Caco-2 (cell line): ENCODE measurements around the gene CRHR1. TPM values are rescaled to one million over a fixed set of nuclear protein-coding genes. Genes with fewer than 3 reads are reported as not detected.
"Not testable (repeated sequence)": the region's sequence is repeated elsewhere in the genome, so short reads cannot be mapped to it uniquely, and the experiment has no call there.

ENCODE experiments used
- BruUV-seq: library from RNA; stranded (reverse); fragments of 400-500 nt; replicated peaks from 2 replicates; lab custom pipeline; 2021; lab: Mats Ljungman, UMichigan
- CTCF ChIA-PET: fragments of 300-600 bp; sonication (Branson Sonifier 250); formaldehyde crosslinking; loops from one replicate; lab custom pipeline; 2022; ENCODE audit warnings: antibody characterized with exemption; lab: Charles Lee
- POLR2A ChIA-PET: fragments of 300-600 bp; sonication (Branson Sonifier 250); formaldehyde crosslinking; loops from one replicate; lab custom pipeline; 2022; ENCODE audit warnings: antibody characterized with exemption; lab: Charles Lee
- DNase-seq, 2 experiments: peaks; one replicate each; pipeline versions ENCODE4 v3.0.0 to v3.0.0-alpha.2; 2020 to 2022
- H3K27me3 ChIP-seq: replicated peaks from 2 replicates; pipeline ENCODE4 v1.6.0; 2011; ENCODE audit warnings: low read length; ENCODE audit not compliant: control insufficient read depth, insufficient read depth
- H3K36me3 ChIP-seq: 2 replicates; pipeline ENCODE4 v1.5.1; 2011; ENCODE audit warnings: low read length; ENCODE audit not compliant: control insufficient read depth, insufficient read depth
- H3K4me1 ChIP-seq: fragments of 250-450 bp; sonication (Bioruptor Pico); 2 replicates; pipeline ENCODE4 v1.5.1; 2020; ENCODE audit warnings: mild to moderate bottlenecking
- H3K4me3 ChIP-seq: 2 replicates; pipeline ENCODE4 v1.5.1; 2011; ENCODE audit warnings: low read depth, mild to moderate bottlenecking, control low read depth, low read length
- H3K9me3 ChIP-seq: fragments of 250-450 bp; sonication (Bioruptor Pico); 2 replicates; pipeline ENCODE4 v1.5.1; 2020; ENCODE audit warnings: mild to moderate bottlenecking, moderate library complexity
- H3K27ac Mint-ChIP-seq: one replicate; pipeline ENCODE4 v1.8.0; 2022; ENCODE audit warnings: mixed read lengths; ENCODE audit not compliant: unreplicated experiment
- H3K27me3 Mint-ChIP-seq: one replicate; pipeline ENCODE4 v1.8.0; 2022; ENCODE audit warnings: mixed read lengths; ENCODE audit not compliant: insufficient read depth, unreplicated experiment
- H3K36me3 Mint-ChIP-seq: one replicate; pipeline ENCODE4 v1.8.0; 2022; ENCODE audit warnings: mild to moderate bottlenecking, mixed read lengths; ENCODE audit not compliant: insufficient read depth, unreplicated experiment
- H3K4me1 Mint-ChIP-seq: one replicate; pipeline ENCODE4 v1.8.0; 2022; ENCODE audit warnings: low read depth, mixed read lengths; ENCODE audit not compliant: unreplicated experiment
- H3K4me3 Mint-ChIP-seq: one replicate; pipeline ENCODE4 v1.8.0; 2022; ENCODE audit warnings: mild to moderate bottlenecking, moderate library complexity, mixed read lengths; ENCODE audit not compliant: unreplicated experiment
- H3K9me3 Mint-ChIP-seq: one replicate; pipeline ENCODE4 v1.8.0; 2022; ENCODE audit warnings: mixed read lengths; ENCODE audit not compliant: unreplicated experiment
- CTCF ChIP-seq, 2 experiments: fragments of 200-600 bp in 1 of 2; IDR thresholded peaks; 1 replicate in 1 of 2; 2 replicates in 1 of 2; pipeline versions ENCODE4 v1.5.1 to v1.8.0; 2011 to 2022; ENCODE audit warnings: antibody characterized with exemption in 1 of 2, control low read depth in 1 of 2, inconsistent platforms in 1 of 2, low read depth in 1 of 2, low read length in 1 of 2, mild to moderate bottlenecking in 1 of 2, moderate library complexity in 1 of 2; ENCODE audit not compliant: insufficient read depth in 1 of 2, severe bottlenecking in 1 of 2, unreplicated experiment in 1 of 2
- intact Hi-C: fragments of 100-400 bp; cut with micrococcal nuclease; formaldehyde crosslinking; loops from one replicate; pipeline ENCODE4 v1.10.0; 2022; ENCODE audit not compliant: unreplicated experiment
- total RNA-seq: library from RNA; stranded (reverse); gene quantifications from 2 replicates; pipeline ENCODE4 v1.2.3, GENCODE V29; 2022

Gene CRHR1
- total RNA-seq, 1 experiment from 2014 or later, result not detected

GRCh38 chr17:45743626-45744326, 40.3 kb upstream of the CRHR1 start:
- Mint-ChIP-seq H3K4me1 (no peaks in the 10 kb centered on the region), H3K36me3 (no peaks in the 10 kb centered on the region), H3K27me3 (peaks cover 13% of the 10 kb centered on the region), H3K27ac (no peak overlapping the region), H3K4me3 (no peak overlapping the region), H3K9me3 (no peaks in the 10 kb centered on the region)
- Histone ChIP-seq H3K36me3 (no peaks in the 10 kb centered on the region), H3K27me3 (no peaks in the 10 kb centered on the region), H3K4me1 (no peaks in the 10 kb centered on the region), H3K9me3 (no peaks in the 10 kb centered on the region), H3K4me3 (no peak overlapping the region)
- intact Hi-C loops, result no loop called here
- DNase-seq, result no peak
- BruUV-seq, result no TSS peak
- ChIA-PET POLR2A (no interaction called here), CTCF (no interaction called here)
- TF ChIP-seq CTCF (IDR thresholded peaks at IDR 0.05; ENCODE audit: insufficient read depth in 1 of 2, low read depth in 1 of 2, low read length in 1 of 2, severe bottlenecking in 1 of 2, unreplicated experiment in 1 of 2), result no peak

GRCh38 chr17:45744826-45745225, 39.3 kb upstream of the CRHR1 start:
- H3K4me1 ChIP-seq, H3K4me1 Mint-ChIP-seq, DNase-seq, H3K36me3 Mint-ChIP-seq, intact Hi-C loops, H3K9me3 ChIP-seq, H3K9me3 Mint-ChIP-seq, H3K27me3 ChIP-seq, H3K27ac Mint-ChIP-seq, H3K4me3 Mint-ChIP-seq, H3K4me3 ChIP-seq, POLR2A ChIA-PET, BruUV-seq, H3K36me3 ChIP-seq: not testable (repeated sequence)
- CTCF ChIA-PET, result interaction anchor here (0.6 kb wide), 1 partner anchor 39 kb away, joined by 5 read pairs; the partner anchor contains the start of gene CRHR1
- peaks cover 16% of the 10 kb centered on the region for H3K27me3 Mint-ChIP-seq

GRCh38 chr17:45745601-45746494, 38.3 kb upstream of the CRHR1 start:
- DNase-seq, result no peak
- POLR2A ChIA-PET, result no interaction called here

More at GRCh38 chr17:45745601-45746494, 38.3 kb upstream of the CRHR1 start:
- no peak for TF ChIP-seq CTCF (IDR thresholded peaks at IDR 0.05; ENCODE audit: insufficient read depth in 1 of 2, low read depth in 1 of 2, low read length in 1 of 2, severe bottlenecking in 1 of 2, unreplicated experiment in 1 of 2)
- Mint-ChIP-seq H3K27ac (no peak overlapping the region), H3K9me3 (no peaks in the 10 kb centered on the region), H3K36me3 (peaks cover 4% of the 10 kb centered on the region), H3K4me1 (no peaks in the 10 kb centered on the region), H3K4me3 (no peak overlapping the region), H3K27me3 (peaks cover 20% of the 10 kb centered on the region)
- Histone ChIP-seq H3K9me3 (no peaks in the 10 kb centered on the region), H3K27me3 (no peaks in the 10 kb centered on the region), H3K4me1 (no peaks in the 10 kb centered on the region), H3K4me3 (no peak overlapping the region), H3K36me3 (no peaks in the 10 kb centered on the region)
- BruUV-seq, result no TSS peak
- CTCF ChIA-PET, result interaction anchor here (0.7 to 1.1 kb wide), 2 partner anchors 24 to 106 kb away, joined by 3 to 5 read pairs; no protein-coding TSS in a partner anchor
- intact Hi-C loops, result no loop called here
